NCI-H1694 (cell line): ENCODE measurements around the gene VAMP5.
"Not testable (repeated sequence)": the region's sequence is repeated elsewhere in the genome, so short reads cannot be mapped to it uniquely, and the experiment has no call there.

ENCODE experiments used
- DNase-seq: peaks from one replicate; lab custom pipeline; 2025; lab: John Stamatoyannopoulos, UW

VAMP5 gene

DNA sequence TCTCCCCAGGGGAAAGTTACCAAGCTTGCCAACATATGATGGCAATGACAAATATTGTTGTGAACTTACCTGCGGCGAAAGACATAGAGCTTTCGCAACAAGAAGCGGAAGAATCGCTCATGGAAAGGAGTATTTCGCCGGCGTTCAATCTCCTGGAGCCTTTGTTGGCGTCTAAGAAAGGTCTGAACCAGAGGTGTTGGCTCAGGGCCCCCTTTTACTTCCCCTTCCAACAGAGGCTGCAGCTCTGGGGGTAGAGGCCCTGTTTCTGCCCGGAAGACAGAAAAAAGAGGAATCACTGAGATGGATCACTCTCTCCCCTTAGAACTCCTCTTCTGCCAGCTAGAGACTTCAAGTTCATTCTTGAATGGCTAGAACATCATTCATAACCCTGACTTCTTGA, 33.7 kb upstream of the VAMP5 start:
- no peak for DNase-seq

- peak; percentile 77 for DNase-seq
Measured at GRCh38 chr2:85551698-85552678, 32.2 kb upstream of the VAMP5 start.

- DNase-seq, result no peak
Measured at GRCh38 chr2:85553184-85553583, 31.0 kb upstream of the VAMP5 start.

GRCh38 chr2:85554980-85555612, 29.1 kb upstream of the VAMP5 start:
- no peak for DNase-seq

DNA sequence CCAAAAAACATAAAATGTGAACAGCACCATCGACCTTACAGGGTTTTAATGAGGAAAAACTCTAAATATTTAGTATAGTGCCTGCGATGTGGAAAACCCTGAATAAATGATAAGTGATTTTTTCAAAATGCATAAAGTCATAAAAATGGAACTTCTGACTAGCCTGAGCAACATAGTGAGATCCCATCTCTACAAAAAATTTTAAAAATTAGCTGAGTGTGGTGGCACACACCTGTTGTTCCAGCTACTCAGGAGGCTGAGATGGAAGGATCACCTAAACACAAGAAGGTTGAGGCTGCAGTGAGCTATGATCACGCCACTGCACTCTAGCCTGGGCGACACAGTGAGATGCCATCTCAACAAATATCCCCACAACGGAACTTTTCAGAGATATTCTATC, 27.1 kb upstream of the VAMP5 start:
- no peak for DNase-seq

- no peak for DNase-seq
Measured at GRCh38 chr2:85558160-85558559, 26.1 kb upstream of the VAMP5 start.

GRCh38 chr2:85560403-85560726, 23.9 kb upstream of the VAMP5 start:
- DNase-seq, result not testable (repeated sequence)

DNA sequence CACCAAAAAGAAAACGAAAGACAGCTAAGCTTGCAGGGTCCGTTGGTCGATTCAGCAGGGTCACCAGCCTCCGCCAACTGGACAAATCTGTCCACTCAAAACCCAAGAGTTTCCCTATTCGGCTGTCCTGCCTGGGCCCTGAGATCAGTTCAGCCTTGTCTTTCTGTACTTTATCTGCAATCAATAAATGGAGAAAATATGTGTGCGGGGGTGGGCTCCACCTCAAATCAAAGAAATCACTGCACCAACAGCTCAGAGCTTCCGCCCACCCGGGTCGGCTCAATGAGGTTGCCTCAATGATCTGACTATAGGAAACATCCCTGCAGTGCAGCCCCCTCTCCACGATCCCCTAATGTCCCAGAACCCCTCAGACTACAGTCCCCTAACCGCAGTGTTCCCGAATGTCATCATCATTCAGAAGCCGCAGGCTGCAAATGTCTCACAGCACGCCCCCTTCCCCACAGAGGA, 23.4 kb upstream of the VAMP5 start:
- DNase-seq, result no peak

DNA sequence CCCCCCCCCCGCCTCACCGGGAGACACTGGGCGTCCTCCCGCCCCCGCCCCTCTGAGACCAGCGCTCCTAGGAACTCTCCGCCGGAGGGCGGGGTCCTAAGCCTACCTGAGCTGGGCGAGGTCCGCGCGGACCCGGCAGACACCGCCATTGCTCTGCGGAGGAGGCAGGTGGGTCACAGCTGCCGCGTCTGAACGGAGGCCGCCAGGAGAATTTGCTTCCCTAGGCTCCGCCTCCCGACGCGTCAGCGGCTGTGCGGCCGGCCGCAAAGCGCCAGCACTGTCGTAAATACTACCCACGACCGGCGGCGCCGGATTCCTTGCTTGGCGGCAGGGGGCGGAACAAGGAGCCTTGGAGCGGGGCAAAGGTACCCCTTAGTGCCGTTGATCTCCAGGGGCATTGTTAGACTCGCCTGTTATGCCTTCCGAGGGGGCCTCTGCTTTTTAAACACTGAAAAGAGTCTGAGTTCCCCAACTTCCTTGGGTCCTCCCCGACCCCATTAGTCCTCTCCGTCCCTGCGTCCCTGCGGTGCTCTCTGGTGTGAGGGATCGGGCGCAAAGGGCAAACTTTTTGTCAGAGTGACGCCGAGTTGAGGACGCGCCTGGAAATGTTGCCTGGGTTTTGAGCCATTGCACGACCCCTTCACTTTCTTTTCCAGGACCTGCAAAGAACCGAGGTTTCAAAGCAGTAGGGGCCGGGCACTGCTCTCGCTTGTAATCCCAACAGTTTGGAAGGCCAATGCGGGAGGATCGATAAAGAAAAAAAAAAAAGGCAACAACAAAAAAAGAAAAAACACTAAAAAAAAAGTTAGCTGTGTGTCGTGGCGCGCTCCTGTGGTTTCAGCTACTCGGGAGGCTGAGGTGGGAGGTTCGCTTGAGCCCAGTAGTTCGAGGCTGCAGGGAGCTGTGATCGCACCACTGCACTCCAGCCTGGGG, 22.7 kb upstream of the VAMP5 start, which contains the start of gene GGCX:
GGCX (minus strand) TSS at position 214 of the 933 bp plus-strand sequence; CDS start at position 149, 65 bp downstream.
- DNase-seq, result peak; percentile 88

- no peak for DNase-seq
Measured at GRCh38 chr2:85564144-85564563, 20.1 kb upstream of the VAMP5 start.

GRCh38 chr2:85566265-85566664, 18.0 kb upstream of the VAMP5 start:
- no peak for DNase-seq

GRCh38 chr2:85575739-85576138, 8.5 kb upstream of the VAMP5 start:
- DNase-seq, result no peak

- DNase-seq, result no peak
Measured at GRCh38 chr2:85577063-85577385, 7.2 kb upstream of the VAMP5 start.

- no peak for DNase-seq
Measured at GRCh38 chr2:85577386-85578242, 6.6 kb upstream of the VAMP5 start, which contains the start of gene VAMP8. Gene VAMP8 (plus strand): TSS chr2:85577586. CDS start chr2:85577647, 61 bp downstream.

- no peak for DNase-seq
Measured at GRCh38 chr2:85578243-85579180, 5.7 kb upstream of the VAMP5 start.

DNA sequence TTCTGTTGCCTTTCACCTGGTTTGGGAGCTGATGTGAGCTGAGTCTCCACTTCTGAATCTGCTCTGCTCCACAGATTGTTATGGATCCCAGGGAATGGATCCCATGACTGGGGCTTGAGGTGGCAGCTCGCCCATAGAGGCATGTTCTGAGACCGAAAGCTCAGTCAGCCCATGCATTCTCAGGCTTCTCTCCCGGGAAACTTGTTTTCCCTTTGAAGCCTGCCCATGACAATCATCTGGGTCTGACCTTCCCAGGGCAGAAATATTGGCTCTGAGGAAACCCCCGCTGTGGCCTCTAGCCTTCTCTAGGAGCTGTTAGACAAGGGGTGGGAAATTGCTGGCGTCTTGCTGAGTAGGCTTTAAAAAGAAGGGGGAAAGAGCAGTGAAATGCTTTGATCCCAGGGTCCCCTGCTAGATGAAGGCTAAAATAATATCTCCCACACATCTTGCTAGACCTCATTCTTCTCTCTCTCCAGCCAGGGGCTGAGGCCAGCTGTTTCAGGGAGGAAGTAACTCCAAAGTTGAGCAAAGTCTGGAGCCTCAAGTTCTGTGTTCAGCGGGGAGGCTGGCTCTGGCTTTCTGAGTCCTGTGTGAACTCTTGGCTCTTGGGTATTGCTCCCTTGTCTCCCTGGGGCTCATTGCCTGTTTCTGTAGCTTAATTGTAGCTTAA, 4.8 kb upstream of the VAMP5 start:
- no peak for DNase-seq

DNA sequence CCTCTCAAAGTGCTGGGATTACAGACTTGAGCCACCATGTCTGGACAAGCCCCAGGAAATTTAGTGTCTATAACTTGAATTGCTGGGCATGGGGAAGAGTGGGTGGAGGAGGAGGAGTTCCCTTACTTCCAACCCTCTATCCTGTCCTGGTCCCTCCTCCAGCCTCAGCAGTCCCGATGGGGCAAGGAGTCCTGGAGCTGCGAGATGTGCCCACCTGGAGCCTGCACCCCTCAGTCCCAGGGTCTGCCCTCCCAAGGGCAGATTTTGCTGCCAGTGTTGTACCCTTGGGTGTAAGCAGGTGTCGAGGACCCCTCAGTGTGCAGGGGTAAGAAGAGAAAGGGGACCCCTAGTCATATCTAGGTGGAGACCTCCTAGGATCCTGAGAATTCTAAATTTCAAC, 4.0 kb upstream of the VAMP5 start:
- DNase-seq, result no peak

DNA sequence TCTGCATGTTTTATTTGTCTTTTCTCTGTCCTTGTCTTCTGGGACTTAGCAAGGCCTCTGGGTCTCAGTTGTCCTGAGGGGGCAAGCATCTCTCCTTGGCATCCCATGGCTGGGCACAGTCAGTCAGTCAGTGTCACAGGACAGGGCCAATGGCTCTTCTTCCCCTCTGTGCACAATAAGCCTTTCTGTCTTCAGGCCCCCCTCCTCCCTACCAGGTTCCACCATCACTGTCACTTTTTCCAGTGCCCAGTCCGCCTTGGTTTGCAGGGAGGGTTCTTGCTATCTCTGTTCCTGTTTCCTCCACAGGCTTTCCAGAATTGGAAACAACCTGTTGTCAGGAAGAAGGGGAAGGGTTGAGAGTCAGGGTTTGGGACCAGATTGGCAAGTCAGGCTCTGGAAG, 1.7 kb upstream of the VAMP5 start:
- no peak for DNase-seq

DNA sequence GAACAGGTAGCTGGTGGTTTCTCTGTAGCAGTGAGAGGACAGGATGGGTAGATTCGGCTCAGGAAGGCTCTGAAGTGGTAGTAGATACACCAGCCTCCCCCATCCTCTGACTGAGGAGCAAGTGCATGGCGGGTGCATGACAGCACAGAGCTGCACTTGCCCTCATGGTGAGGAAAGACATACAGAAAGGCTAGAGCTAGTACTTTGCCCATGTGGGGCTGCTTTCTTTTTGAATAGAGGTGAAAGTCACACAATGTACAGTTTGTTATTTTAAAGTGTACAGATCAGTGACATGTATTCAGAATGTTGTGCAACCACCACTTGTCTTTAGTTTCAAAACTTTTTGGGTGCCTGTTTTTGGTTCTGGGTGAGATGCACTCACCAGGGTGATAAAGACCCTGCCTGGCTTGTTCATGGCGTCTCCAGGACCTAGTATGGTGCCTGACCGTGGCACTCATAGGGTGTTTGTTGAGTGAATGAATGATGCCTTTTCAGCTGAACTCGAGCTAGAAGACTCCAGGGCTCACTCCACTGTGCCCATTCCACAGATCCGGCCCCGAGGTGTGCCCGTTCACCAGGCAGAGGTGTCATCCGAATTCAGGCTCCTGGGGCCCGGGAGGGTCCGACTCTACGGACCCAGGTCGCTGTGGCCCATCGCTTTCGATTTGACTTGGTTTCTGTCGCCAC, 421 bp upstream of the VAMP5 start:
- DNase-seq, result no peak
